B cell (primary cell): ENCODE results near the gene TOX2.

Experiments
- EZH2 ChIP-seq: IDR thresholded peaks from 2 replicates; pipeline ENCODE4 v1.6.1; 2012; ENCODE audit warnings: borderline replicate concordance, low read depth, mild to moderate bottlenecking, moderate library complexity, low read length; ENCODE audit not compliant: insufficient read depth, poor library complexity, severe bottlenecking
- TF ChIP-seq, protein P1 (sequence below): fragments of 200-600 bp; IDR thresholded peaks from one replicate; pipeline ENCODE4 v1.8.0; 2022; ENCODE audit warnings: antibody characterized with exemption, mild to moderate bottlenecking

DNA sequence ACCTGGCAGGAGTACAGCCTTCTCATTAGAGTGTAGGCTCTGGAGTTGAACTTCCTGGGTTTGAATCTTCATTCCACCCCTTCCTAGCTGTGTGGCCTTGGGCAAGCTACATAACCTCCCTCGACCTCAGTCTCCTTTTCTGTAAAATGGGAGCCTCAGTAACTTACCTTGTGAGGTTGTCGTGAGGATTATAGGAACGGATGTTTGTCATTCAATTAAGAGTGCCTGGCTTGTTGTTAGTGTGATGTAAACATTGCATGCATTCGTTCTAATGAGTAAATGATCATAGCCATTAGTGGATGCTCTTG, 45.2 kb downstream of the TOX2 start:
- TF ChIP-seq, protein P1, sequence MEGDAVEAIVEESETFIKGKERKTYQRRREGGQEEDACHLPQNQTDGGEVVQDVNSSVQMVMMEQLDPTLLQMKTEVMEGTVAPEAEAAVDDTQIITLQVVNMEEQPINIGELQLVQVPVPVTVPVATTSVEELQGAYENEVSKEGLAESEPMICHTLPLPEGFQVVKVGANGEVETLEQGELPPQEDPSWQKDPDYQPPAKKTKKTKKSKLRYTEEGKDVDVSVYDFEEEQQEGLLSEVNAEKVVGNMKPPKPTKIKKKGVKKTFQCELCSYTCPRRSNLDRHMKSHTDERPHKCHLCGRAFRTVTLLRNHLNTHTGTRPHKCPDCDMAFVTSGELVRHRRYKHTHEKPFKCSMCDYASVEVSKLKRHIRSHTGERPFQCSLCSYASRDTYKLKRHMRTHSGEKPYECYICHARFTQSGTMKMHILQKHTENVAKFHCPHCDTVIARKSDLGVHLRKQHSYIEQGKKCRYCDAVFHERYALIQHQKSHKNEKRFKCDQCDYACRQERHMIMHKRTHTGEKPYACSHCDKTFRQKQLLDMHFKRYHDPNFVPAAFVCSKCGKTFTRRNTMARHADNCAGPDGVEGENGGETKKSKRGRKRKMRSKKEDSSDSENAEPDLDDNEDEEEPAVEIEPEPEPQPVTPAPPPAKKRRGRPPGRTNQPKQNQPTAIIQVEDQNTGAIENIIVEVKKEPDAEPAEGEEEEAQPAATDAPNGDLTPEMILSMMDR = no peak
- no peak for TF ChIP-seq EZH2
